ENCODE data around the gene UBE2M. TPM values are rescaled to one million over a fixed set of nuclear protein-coding genes. Genes with fewer than 3 reads are reported as not detected.

UBE2M gene
- total and polyA plus RNA-seq, 2 experiments from 2014 or later: 27.6 to 64.5 TPM

- TF ChIP-seq ZNF114 (CRISPR knock-in tag; IDR thresholded peaks at IDR 0.05) (no peak), POLR2AphosphoS5 (IDR thresholded peaks at IDR 0.05; ENCODE audit: low read depth) (peak; percentile 61), CREB1 (CRISPR knock-in tag; IDR thresholded peaks at IDR 0.05; ENCODE audit: low read depth) (peak; percentile 97), JUNB (IDR thresholded peaks at IDR 0.05; ENCODE audit: unreplicated experiment) (no peak), ETS1 (IDR thresholded peaks at IDR 0.05) (peak; percentile 68), EZH2phosphoT487 (IDR thresholded peaks at IDR 0.05; ENCODE audit: unreplicated experiment) (no peak)
- Histone ChIP-seq H3K36me3 (ENCODE audit: insufficient read depth) (no peaks in the 10 kb centered on the region), H3K4me3 (peak within 1 kb of the TSS; percentile 63), H3F3A (replicated peaks; ENCODE audit: low read depth) (peaks cover 11% of the 10 kb centered on the region), H3K79me2 (replicated peaks; ENCODE audit: insufficient read depth) (peaks cover 12% of the 10 kb centered on the region; the same call in 1 of the 2 replicates), H3K27ac (ENCODE audit: low read depth) (peak within 1 kb of the TSS; percentile 96), H3K4me1 (ENCODE audit: insufficient read depth) (peaks cover 12% of the 10 kb centered on the region), H3K9me2 (ENCODE audit: insufficient read depth) (no peaks in the 10 kb centered on the region), H4K20me1 (replicated peaks; ENCODE audit: insufficient read depth) (0 out of 2 replicates have a peak, but pooled peaks cover 3% of the 10 kb centered on the region), H3K27me3 (ENCODE audit: insufficient read depth) (no peaks in the 10 kb centered on the region), H2AFZ (peak within 1 kb of the TSS; percentile 52), H3K4me2 (peak within 1 kb of the TSS; percentile 81)
- peaks cover 17% of the 10 kb centered on the region for H3K4me1 Mint-ChIP-seq
- peaks cover 15% of the 10 kb centered on the region for H3K36me3 Mint-ChIP-seq (ENCODE audit: low read depth)
- H3K27ac Mint-ChIP-seq: peak within 1 kb of the TSS; percentile 100
- DNase-seq (ENCODE audit: low spot score) (peak; percentile 100), ATAC-seq (peak; percentile 66)
- H3K9me3 Mint-ChIP-seq: no peaks in the 10 kb centered on the region; the same call in 1 of the 3 replicates
- H3K27me3 Mint-ChIP-seq (ENCODE audit: insufficient read depth, low read depth, poor library complexity): peaks cover 15% of the 10 kb centered on the region
- peak within 1 kb of the TSS; percentile 95 for H3K4me3 Mint-ChIP-seq
These were observed 14.6 kb upstream of the UBE2M start, which contains the start of gene MZF1 for GRCh38 chr19:58572818-58573657. MZF1 (minus strand) TSS chr19:58573335; CDS start chr19:58571389, 1,946 bp downstream.

GRCh38 chr19:58572026-58572817 is 13.8 kb upstream of the UBE2M start:
- DNase-seq (ENCODE audit: low spot score) (no peak), ATAC-seq (no peak)
- no peaks in the 10 kb centered on the region for H3K27me3 ChIP-seq (ENCODE audit: insufficient read depth)
- H3F3A ChIP-seq (replicated peaks; ENCODE audit: low read depth): peaks cover 11% of the 10 kb centered on the region
- H3K27ac ChIP-seq (ENCODE audit: low read depth): no peak overlapping the region
- peaks cover 17% of the 10 kb centered on the region for H3K27me3 Mint-ChIP-seq (ENCODE audit: insufficient read depth, low read depth, poor library complexity)
- peak overlapping the region; percentile 63 for H3K4me3 ChIP-seq
- H3K9me2 ChIP-seq (ENCODE audit: insufficient read depth): no peaks in the 10 kb centered on the region
- 0 out of 2 replicates have a peak, but pooled peaks cover 3% of the 10 kb centered on the region for H4K20me1 ChIP-seq (replicated peaks; ENCODE audit: insufficient read depth)
- no peaks in the 10 kb centered on the region; the same call in 1 of the 3 replicates for H3K9me3 Mint-ChIP-seq
- peaks cover 15% of the 10 kb centered on the region for H3K36me3 Mint-ChIP-seq (ENCODE audit: low read depth)
- peaks cover 4% of the 10 kb centered on the region; the same call in 1 of the 2 replicates for H3K79me2 ChIP-seq (replicated peaks; ENCODE audit: insufficient read depth)
- H2AFZ ChIP-seq: no peak overlapping the region
- peak overlapping the region; percentile 100 for H3K27ac Mint-ChIP-seq
- no peaks in the 10 kb centered on the region for H3K36me3 ChIP-seq (ENCODE audit: insufficient read depth)
- H3K4me1 ChIP-seq (ENCODE audit: insufficient read depth): peaks cover 12% of the 10 kb centered on the region
- H3K4me3 Mint-ChIP-seq: peak overlapping the region; percentile 95
- TF ChIP-seq ETS1 (IDR thresholded peaks at IDR 0.05) (peak; percentile 46; the same call in 1 of the 2 replicates), CREB1 (CRISPR knock-in tag; IDR thresholded peaks at IDR 0.05; ENCODE audit: low read depth) (no peak)
- H3K4me2 ChIP-seq: peak overlapping the region; percentile 77
- peaks cover 17% of the 10 kb centered on the region for H3K4me1 Mint-ChIP-seq

Measured in GM23338 (cell line).